Left renal pelvis (tissue), 4 donors: ENCODE results near the gene GPR89B. TPM values are rescaled to one million over a fixed set of nuclear protein-coding genes. Genes with fewer than 3 reads are reported as not detected.
"Not testable (repeated sequence)": the region's sequence is repeated elsewhere in the genome, so short reads cannot be mapped to it uniquely, and the experiment has no call there.

Experiments
- DNase-seq, 4 donors: peaks; one replicate each; pipeline ENCODE4 v3.0.0-alpha.2; 2013; ENCODE audit warnings: low read depth in 4 of 4, low spot score in 3 of 4
- polyA plus RNA-seq, 4 donors: library from polyadenylated mRNA; unstranded; fragments of 120-200 nt; gene quantifications; one replicate each; pipeline ENCODE4 v1.2.1, GENCODE V29; 2013; ENCODE audit not compliant: insufficient read length in 4 of 4

GPR89B gene
- polyA plus RNA-seq: 10 to 100 TPM; 14.2 to 51.2 (median 49.2) TPM

DNA sequence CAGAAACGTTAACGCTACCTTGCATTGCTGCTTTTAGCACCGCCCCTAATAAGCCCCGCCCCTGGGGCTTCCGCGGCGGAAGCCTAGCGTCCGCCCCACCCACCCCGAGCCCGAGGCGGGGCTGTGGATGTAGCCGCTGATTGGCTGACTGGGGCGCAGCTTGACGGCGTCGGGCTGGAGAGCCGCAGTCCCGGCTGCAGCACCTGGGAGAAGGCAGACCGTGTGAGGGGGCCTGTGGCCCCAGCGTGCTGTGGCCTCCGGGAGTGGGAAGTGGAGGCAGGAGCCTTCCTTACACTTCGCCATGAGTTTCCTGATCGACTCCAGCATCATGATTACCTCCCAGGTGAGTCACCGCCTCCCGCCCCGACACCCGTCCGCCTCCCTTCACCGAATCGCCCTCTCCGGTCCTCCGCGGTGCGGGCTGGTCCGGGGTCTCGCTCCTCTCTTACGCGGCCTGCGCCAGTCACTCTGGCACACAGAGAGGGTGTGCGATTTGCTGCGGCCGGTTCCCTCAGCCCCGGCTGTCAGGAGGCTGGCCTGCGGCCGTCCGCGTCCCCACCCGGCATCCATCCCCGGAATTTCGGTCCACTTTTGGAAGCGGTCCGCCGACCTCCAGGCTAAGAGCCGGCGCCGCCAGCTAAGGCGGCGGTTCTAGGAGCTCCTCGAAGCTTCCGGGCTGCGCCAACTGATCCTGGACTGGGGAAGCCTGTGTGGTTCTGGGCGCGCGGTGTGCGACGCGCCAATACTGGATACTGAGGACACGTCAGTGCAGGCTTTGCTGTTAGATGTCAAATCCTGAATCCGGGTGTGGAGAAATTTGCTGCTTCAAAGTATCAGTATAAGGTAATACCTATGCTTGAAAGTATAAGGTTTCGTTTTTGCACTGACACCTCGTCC is at the start of gene GPR89B:
Gene GPR89B, plus strand, starts transcription at position 185 of the 897 bp plus-strand sequence. Its CDS starts 117 bp downstream, at position 302.
- DNase-seq: peak; percentile 73 to 77 (median 76)

DNA sequence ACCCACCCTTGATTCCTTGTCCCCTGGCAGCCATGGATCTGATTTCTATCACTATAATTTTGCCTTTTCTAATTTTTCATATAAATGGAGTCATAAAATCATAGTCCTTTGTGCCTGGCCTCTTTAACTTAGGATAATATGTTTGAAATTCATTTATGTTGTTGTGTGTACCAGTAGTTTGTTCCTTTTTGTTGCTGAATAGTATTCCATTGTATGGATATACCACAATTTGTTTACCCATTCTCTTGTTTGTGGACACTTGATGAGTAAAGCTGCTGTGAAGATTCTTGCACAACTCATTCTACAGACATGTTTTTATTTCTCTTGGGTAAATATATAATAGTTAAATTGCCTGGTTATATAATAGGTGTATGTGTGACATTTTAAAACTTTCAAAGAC is 48.3 kb upstream of the GPR89B start:
- DNase-seq: no peak

GRCh38 chr1:147882535-147882934 is 45.7 kb upstream of the GPR89B start:
- no peak for DNase-seq

- peak in 3 of 4 donors; percentile 47 to 53 (median 51) for DNase-seq
These were observed 37.9 kb upstream of the GPR89B start for GRCh38 chr1:147890177-147890790.

DNA sequence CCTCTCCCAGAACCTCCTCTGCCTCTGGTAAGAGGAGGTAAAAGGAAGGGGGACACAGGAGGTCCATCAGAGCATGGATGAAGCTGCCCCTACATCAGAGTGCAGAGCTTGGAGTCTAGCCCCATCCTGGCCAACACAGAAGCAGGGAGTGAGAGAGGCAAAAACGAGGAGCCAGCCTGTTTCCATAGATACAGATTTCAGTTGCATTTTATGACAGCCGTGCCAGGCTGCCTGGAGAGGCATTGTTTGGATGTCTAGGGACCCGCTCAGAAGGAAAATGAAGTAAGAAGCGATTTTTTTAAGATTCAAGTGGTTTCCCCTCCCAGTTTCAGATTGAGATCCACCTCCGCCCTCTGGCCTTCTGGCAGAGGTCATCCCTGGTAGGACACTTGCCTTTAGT is 37.1 kb upstream of the GPR89B start:
- no peak for DNase-seq

DNA sequence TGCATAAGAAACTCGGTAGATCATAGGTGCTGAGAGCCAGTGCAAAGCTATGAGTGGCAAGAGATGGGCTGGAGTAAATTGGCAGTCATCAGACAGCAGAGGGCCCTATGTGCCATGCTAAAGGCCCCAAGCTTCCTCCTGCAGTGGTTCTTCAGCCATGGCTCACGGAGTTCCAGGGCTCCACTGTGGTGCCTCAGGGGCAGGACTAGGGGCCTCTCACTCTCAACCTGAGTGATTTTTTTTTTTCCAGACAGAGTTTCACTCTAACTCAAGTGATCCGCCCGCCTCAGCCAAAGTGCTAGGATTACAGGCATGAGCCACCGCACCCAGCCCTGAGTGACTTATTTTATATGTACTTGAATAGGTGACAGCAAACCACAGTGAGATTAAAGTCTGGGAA is 36.0 kb upstream of the GPR89B start:
- DNase-seq: no peak

DNA sequence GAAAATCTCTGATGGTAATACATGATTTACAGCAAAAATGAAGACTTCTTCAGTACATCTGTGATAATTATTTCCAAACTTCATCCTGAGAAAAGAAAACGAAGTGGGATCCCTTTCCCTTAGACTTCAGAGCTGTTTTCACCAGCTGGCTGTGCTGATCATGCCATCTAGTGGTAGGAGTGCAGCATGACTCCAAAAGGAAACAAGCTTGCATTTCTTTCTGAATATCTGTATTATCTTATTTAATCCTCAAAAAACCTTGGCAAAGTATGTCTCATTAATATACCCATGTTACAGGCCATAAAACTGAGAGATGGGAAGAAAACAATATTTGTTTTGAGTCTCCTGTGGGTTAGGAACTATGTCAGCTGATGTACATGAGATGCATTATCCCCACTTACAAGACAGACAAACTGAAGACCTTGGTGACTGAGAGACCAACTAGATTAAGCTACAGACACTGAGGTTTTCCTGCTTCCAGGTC is 35.4 kb upstream of the GPR89B start:
- peak in 3 of 4 donors; percentile 38 to 49 (median 43) for DNase-seq

- no peak for DNase-seq
These were observed 33.1 kb upstream of the GPR89B start for GRCh38 chr1:147895123-147895522.

DNA sequence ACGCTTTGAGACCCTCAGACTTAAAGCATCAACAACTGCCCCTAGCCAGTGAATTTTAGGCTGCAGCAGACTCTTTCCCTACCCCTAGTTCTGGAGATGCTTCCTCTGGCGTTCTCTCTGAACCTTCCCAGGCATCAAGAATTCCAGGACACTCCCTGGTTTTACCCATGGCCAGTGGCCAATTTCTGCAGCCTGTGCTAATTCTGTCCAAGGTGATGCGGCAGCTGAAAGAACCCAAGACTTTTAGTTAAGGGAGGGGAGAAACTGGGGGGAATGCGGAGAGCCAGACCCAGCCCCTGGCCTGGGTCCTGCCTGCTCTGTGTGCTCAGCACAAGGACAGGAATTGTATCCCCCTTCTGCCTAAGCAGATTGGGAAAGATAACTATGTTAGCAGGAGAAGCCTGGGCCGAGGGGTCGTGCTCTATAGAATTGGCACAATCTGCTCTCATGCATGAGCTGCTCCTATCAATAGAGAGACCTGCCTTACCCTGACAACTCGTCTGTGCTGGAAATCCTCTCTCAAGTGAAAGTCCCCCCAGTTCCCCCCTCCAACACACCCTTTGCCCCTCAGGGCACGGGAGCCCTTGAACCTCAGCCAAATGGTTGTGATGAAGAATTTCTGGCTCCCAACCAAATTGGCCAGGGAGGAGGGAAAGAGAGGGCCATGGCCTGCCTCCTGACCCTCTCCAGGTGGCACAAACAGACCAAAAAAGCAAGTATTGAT is 31.0 kb upstream of the GPR89B start:
- DNase-seq: no peak

- DNase-seq: no peak
These were observed 30.4 kb upstream of the GPR89B start for GRCh38 chr1:147897789-147898188.

DNA sequence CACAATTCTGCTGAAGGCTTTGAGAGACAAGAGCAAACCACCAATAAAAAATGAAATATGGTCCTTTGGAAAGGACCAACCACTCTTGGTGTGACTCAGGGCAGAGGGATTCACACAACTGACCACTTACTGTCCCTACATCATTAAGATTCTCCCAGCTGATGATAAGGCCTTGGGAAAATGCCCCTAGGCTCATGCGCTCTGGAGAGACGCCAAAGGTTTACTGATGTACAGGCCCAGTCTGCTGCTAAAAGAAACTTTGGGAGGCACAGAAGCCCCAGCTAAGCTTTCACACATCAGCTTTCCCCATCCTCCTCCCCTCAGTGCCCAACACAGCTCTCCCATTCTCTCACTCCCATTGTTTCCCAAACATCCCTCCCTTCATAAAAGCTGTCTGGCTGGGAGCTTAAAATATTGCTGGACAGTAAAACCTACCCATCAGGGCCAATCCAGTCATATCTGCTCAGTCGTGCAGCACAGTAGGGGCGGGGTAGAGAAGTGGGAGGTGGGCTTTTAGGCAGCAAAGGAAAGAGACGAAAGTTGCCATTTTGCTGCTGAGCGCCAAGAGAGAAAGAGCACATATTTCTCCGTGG is 25.9 kb upstream of the GPR89B start, which contains the start of gene GJA8:
Gene GJA8, plus strand, starts transcription at position 543 of the 593 bp plus-strand sequence. CDS start 5,161 bp downstream, outside the sequence.
- no peak for DNase-seq

DNA sequence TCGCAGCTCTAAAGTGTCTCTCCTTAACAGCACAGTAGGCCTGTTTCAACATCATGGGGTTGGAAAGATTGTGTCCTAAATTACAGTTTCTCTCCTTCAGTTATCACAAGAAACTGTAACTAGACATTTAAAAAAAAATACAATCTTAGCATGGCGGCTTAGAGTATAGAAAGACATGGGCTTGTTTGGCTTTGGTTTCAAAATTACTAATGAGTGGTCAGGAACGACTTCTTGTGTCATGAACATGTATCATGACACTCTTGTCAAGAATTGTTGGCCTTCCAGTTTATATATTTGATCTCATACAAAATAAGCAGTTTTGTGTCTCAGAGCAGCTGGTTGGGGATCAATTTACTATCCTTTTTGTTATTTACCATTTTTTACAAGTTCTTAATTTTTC is 23.5 kb upstream of the GPR89B start:
- no peak for DNase-seq

DNA sequence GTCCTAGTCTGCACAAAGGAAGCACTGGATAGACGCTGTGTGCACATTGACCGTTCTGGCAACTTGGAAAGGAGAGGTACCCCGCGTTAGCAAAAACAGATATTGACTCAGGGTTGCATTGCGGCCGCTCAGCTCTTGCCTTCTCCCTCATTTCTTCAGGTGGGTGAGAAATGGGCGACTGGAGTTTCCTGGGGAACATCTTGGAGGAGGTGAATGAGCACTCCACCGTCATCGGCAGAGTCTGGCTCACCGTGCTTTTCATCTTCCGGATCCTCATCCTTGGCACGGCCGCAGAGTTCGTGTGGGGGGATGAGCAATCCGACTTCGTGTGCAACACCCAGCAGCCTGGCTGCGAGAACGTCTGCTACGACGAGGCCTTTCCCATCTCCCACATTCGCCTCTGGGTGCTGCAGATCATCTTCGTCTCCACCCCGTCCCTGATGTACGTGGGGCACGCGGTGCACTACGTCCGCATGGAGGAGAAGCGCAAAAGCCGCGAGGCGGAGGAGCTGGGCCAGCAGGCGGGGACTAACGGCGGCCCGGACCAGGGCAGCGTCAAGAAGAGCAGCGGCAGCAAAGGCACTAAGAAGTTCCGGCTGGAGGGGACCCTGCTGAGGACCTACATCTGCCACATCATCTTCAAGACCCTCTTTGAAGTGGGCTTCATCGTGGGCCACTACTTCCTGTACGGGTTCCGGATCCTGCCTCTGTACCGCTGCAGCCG is 20.3 kb upstream of the GPR89B start:
- no peak for DNase-seq

DNA sequence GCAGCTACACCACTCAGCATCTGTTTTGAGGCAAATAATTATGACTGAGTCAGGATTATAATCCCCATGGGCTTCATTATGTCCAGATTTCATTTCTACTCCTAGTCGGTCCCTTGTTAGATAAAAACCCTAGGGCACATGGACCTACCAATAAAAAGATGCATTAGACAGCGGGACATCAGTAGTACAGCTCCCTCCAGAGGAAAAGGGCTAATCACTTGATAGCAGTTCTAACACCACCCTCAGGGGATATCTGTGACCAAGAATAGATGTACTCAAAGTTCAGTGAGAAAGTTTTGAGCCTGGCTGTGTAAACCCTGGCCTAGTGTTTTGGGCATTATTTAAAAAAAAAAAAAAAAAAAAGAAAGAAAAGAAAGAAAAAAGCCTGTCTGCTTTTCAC is 15.7 kb upstream of the GPR89B start:
- DNase-seq: no peak

GRCh38 chr1:147913362-147913942 is 14.8 kb upstream of the GPR89B start:
- no peak for DNase-seq

DNA sequence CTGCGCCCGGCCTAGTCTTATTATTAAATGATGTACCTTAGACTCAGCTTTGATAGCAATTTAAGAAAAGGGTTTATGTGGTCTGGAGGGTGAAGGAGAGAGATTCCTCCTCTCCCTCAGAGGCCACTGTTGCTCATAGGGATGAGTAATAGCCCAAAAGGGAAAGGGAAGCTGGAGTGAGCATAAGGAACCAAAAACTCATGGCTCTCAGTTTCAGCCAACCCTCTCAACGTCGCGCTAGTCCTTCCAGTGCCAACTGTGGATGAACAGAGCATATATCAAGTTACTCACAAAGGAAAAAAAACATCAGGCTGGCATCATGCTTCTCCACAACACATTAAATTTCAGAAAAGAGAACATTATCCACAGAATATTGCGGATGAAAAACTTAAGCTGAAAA is 8.3 kb upstream of the GPR89B start:
- no peak for DNase-seq

DNA sequence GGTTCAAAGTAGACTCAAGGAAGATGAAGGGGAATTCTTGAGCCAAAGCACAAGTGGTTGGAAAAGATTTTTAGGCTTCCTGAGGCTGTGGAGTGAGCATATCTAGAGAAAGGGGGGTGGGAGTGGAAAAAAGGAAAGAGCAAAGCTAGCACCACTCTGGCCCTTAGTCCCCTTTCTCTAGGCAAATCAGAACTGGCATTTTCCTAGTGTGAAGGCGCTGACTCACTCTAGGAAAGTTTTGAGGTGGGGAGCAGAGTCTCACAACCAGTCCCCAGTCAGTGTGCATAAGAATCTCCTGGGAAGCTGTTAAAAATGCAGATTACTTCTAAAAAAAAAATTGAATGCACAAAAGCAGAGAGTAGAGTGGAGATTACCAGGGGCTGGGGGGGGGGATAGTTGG is 3.4 kb upstream of the GPR89B start:
- no peak for DNase-seq

DNA sequence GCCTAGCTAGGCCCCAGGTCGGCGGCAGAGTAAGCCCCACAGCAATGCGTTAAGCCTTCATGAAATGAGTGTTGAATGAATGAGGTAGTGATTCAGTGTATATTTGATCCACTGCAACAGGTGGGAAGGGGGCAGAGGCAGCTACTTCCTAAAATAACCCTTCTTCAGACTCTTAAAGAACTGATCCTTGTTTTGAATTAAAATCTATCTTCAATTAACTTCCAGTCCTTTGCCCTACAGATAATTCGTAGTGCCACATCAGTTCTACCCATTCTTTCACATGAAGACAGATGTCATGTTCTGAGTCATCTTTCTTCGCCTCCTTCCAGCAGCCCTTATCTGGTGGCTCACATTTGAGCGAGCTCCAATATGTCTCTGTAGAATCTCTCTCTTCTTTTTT is 1.0 kb upstream of the GPR89B start:
- DNase-seq: not testable (repeated sequence)

DNA sequence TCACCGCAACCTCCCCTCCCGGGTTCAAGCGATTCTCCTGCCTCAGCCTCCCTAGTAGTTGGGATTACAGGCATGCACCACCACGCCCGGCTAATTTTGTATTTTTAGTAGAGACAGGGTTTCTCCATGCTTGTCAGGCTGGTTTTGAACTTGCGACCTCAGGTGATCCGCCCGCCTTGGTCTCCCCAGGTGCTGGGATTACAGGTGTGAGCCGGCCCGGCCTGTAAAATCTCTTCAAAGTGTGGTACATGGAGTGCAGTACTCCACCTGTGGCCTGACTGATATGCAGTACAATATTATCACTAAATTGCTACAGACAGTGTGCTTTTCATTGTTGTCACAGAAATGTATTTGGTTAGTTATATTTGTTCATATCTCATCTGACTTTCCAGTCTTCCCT is 531 bp upstream of the GPR89B start:
- not testable (repeated sequence) for DNase-seq

DNA sequence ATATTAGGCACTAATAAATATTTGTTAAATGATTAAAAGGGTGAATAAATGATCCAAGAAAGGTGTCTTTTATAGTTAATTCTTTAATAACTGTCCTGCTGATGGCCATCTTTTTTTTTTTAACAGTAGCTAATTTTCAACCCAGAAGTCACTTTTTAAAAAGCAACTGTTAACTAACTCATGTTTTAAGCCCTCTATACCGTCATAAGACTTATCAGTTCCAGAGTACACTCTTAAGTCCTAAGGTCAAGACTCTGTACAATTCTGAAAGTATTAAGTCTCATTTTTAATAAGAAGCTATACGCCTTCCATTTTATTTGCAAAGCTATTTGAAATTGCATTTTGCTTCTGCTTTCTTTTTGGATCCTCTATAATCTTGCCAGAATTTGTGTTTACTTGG is 2.9 kb downstream of the GPR89B start:
- DNase-seq: not testable (repeated sequence)
